ENCODE results near the gene CD300LG. TPM values are rescaled to one million over a fixed set of nuclear protein-coding genes. Genes with fewer than 3 reads are reported as not detected.

CD300LG gene
- total RNA-seq, 2 experiments from 2014 or later = not detected

GRCh38 chr17:43829738-43830137 is 17.2 kb upstream of the CD300LG start:
- intact Hi-C loops (cut with micrococcal nuclease; ENCODE audit: unreplicated experiment) = no loop called here
- CTCF ChIA-PET (ENCODE audit: unreplicated experiment) = interaction anchor here (0.6 kb wide), 1 partner anchor 47 kb away, joined by 3 read pairs; no protein-coding TSS in a partner anchor
- Histone ChIP-seq H3K9me2 (ENCODE audit: insufficient read depth, low read length) (no peaks in the 10 kb centered on the region), H3K9me3 (ENCODE audit: low read length) (no peaks in the 10 kb centered on the region), H4K20me1 (ENCODE audit: insufficient read depth, low read length) (no peaks in the 10 kb centered on the region), H3K4me3 (ENCODE audit: low read depth, low read length, poor library complexity, severe bottlenecking) (no peak overlapping the region), H3K27ac (ENCODE audit: low read depth, low read length, poor library complexity, severe bottlenecking) (no peak overlapping the region), H3K4me1 (ENCODE audit: insufficient read depth, low read length, poor library complexity, severe bottlenecking) (no peaks in the 10 kb centered on the region), H3K4me2 (ENCODE audit: low read length) (no peak overlapping the region), H3K79me2 (ENCODE audit: insufficient read depth, low read depth, low read length) (no peaks in the 10 kb centered on the region), H2AFZ (ENCODE audit: low read length) (no peak overlapping the region), H3K36me3 (ENCODE audit: insufficient read depth, low read length) (no peaks in the 10 kb centered on the region)
- TF ChIP-seq CTCF (conservative IDR thresholded peaks at IDR 0.05; ENCODE audit: low read length) (no peak), EZH2phosphoT487 (IDR thresholded peaks at IDR 0.05; ENCODE audit: borderline replicate concordance, low read depth, low read length) (no peak)
- POLR2A ChIA-PET = no interaction called here
- no TSS peak for BruUV-seq (replicated peaks)
- DNase-seq (ENCODE audit: low spot score) = no peak

GRCh38 chr17:43830510-43831140 is 16.4 kb upstream of the CD300LG start:
- Histone ChIP-seq H3K36me3 (ENCODE audit: insufficient read depth, low read length) (no peaks in the 10 kb centered on the region), H2AFZ (ENCODE audit: low read length) (no peak overlapping the region), H4K20me1 (ENCODE audit: insufficient read depth, low read length) (no peaks in the 10 kb centered on the region), H3K79me2 (ENCODE audit: insufficient read depth, low read depth, low read length) (no peaks in the 10 kb centered on the region), H3K9me2 (ENCODE audit: insufficient read depth, low read length) (no peaks in the 10 kb centered on the region), H3K4me2 (ENCODE audit: low read length) (no peak overlapping the region), H3K4me3 (ENCODE audit: low read depth, low read length, poor library complexity, severe bottlenecking) (no peak overlapping the region), H3K27ac (ENCODE audit: low read depth, low read length, poor library complexity, severe bottlenecking) (no peak overlapping the region), H3K4me1 (ENCODE audit: insufficient read depth, low read length, poor library complexity, severe bottlenecking) (no peaks in the 10 kb centered on the region), H3K9me3 (ENCODE audit: low read length) (no peaks in the 10 kb centered on the region)
- ChIA-PET CTCF (ENCODE audit: unreplicated experiment) (interaction anchor here (0.6 kb wide), 1 partner anchor 47 kb away, joined by 3 read pairs; no protein-coding TSS in a partner anchor), POLR2A (no interaction called here)
- no peak for DNase-seq (ENCODE audit: low spot score)
- intact Hi-C loops (cut with micrococcal nuclease; ENCODE audit: unreplicated experiment) = no loop called here
- BruUV-seq (replicated peaks) = no TSS peak
- no peak for TF ChIP-seq EZH2phosphoT487 (IDR thresholded peaks at IDR 0.05; ENCODE audit: borderline replicate concordance, low read depth, low read length)
- TF ChIP-seq CTCF (conservative IDR thresholded peaks at IDR 0.05; ENCODE audit: low read length) = no peak

- Histone ChIP-seq H3K36me3 (ENCODE audit: insufficient read depth, low read length) (no peaks in the 10 kb centered on the region), H3K9me3 (ENCODE audit: low read length) (no peaks in the 10 kb centered on the region), H4K20me1 (ENCODE audit: insufficient read depth, low read length) (no peaks in the 10 kb centered on the region), H3K4me3 (ENCODE audit: low read depth, low read length, poor library complexity, severe bottlenecking) (no peak overlapping the region), H3K4me2 (ENCODE audit: low read length) (no peak overlapping the region), H3K27ac (ENCODE audit: low read depth, low read length, poor library complexity, severe bottlenecking) (no peak overlapping the region), H3K9me2 (ENCODE audit: insufficient read depth, low read length) (no peaks in the 10 kb centered on the region), H3K4me1 (ENCODE audit: insufficient read depth, low read length, poor library complexity, severe bottlenecking) (no peaks in the 10 kb centered on the region), H2AFZ (ENCODE audit: low read length) (no peak overlapping the region), H3K79me2 (ENCODE audit: insufficient read depth, low read depth, low read length) (no peaks in the 10 kb centered on the region)
- no peak for TF ChIP-seq EZH2phosphoT487 (IDR thresholded peaks at IDR 0.05; ENCODE audit: borderline replicate concordance, low read depth, low read length)
- intact Hi-C loops (cut with micrococcal nuclease; ENCODE audit: unreplicated experiment) = no loop called here
- POLR2A ChIA-PET = no interaction called here
- no TSS peak for BruUV-seq (replicated peaks)
- DNase-seq (ENCODE audit: low spot score) = no peak
- CTCF ChIA-PET (ENCODE audit: unreplicated experiment) = no interaction called here
These were observed 15.3 kb upstream of the CD300LG start for GRCh38 chr17:43831633-43832032.

Measured in OCI-LY7 (cell line).